ENCODE measurements around the gene NEMP1.

NEMP1 gene

GRCh38 chr12:57078519-57079404 is at the start of gene NEMP1:
TSS of gene NEMP1 (minus strand) at chr12:57078791. CDS start at chr12:57078745, 46 bp downstream.
- no peak for TF ChIP-seq CTCF (IDR thresholded peaks at IDR 0.05; ENCODE audit: low read depth, low read length, missing control alignments)
- peak within 1 kb of the TSS; percentile 81 for H3K4me3 ChIP-seq (ENCODE audit: low read depth, low read length)
- in situ Hi-C loops (cut with HindIII; ENCODE audit: low sequenced_read_pairs), result loop anchor here (10.0 kb wide), 1 partner anchor 96 kb away; no protein-coding TSS in a partner anchor
- DNase-seq (ENCODE audit: low read depth), result peak; percentile 100

GRCh38 chr12:57127726-57128518 is 49.3 kb upstream of the NEMP1 start, which contains the start of gene LRP1:
TSS of gene LRP1 (plus strand) at chr12:57128483. CDS start at chr12:57128965, 482 bp downstream.
- DNase-seq (ENCODE audit: low read depth), result peak; percentile 54
- in situ Hi-C loops (cut with HindIII; ENCODE audit: low sequenced_read_pairs), result no loop called here
- TF ChIP-seq CTCF (IDR thresholded peaks at IDR 0.05; ENCODE audit: low read depth, low read length, missing control alignments), result no peak
- H3K4me3 ChIP-seq (ENCODE audit: low read depth, low read length), result peak within 1 kb of the TSS; percentile 90

GRCh38 chr12:57127101-57127725 is 48.6 kb upstream of the NEMP1 start:
- no peak for DNase-seq (ENCODE audit: low read depth)
- in situ Hi-C loops (cut with HindIII; ENCODE audit: low sequenced_read_pairs), result no loop called here
- peak overlapping the region; percentile 90 for H3K4me3 ChIP-seq (ENCODE audit: low read depth, low read length)
- peak; percentile 33 for TF ChIP-seq CTCF (IDR thresholded peaks at IDR 0.05; ENCODE audit: low read depth, low read length, missing control alignments)

GRCh38 chr12:57126561-57126960 is 48.0 kb upstream of the NEMP1 start:
- in situ Hi-C loops (cut with HindIII; ENCODE audit: low sequenced_read_pairs), result no loop called here
- no peak for DNase-seq (ENCODE audit: low read depth)
- TF ChIP-seq CTCF (IDR thresholded peaks at IDR 0.05; ENCODE audit: low read depth, low read length, missing control alignments), result no peak
- no peak overlapping the region for H3K4me3 ChIP-seq (ENCODE audit: low read depth, low read length)

GRCh38 chr12:57126061-57126460 is 47.5 kb upstream of the NEMP1 start:
- H3K4me3 ChIP-seq (ENCODE audit: low read depth, low read length), result no peak overlapping the region
- DNase-seq (ENCODE audit: low read depth), result no peak
- no peak for TF ChIP-seq CTCF (IDR thresholded peaks at IDR 0.05; ENCODE audit: low read depth, low read length, missing control alignments)
- in situ Hi-C loops (cut with HindIII; ENCODE audit: low sequenced_read_pairs), result no loop called here

GRCh38 chr12:57124261-57124877 is 45.8 kb upstream of the NEMP1 start:
- peak; percentile 97 for TF ChIP-seq CTCF (IDR thresholded peaks at IDR 0.05; ENCODE audit: low read depth, low read length, missing control alignments)
- H3K4me3 ChIP-seq (ENCODE audit: low read depth, low read length), result no peak overlapping the region
- in situ Hi-C loops (cut with HindIII; ENCODE audit: low sequenced_read_pairs), result no loop called here
- DNase-seq (ENCODE audit: low read depth), result peak; percentile 53
